ENCODE measurements around the gene SAFB2.

DNA sequence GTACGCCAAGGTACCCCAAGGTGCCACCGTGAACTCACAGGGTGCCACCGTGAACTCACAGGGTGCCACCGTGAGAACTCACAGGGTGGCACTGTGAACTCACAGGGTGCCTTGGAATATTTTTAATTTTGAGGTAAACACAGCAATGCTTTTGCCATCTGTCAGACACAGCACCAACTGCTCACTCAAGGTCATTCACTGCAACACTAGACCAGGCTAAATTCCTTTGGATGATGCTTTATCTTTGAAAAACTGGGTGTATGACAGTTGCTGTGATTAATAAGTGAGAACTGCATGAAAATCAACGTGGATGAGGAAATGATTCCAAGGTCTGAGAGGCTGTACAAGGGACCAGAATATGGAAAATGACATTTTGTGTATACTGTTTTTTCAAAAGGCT is 18.9 kb downstream of the SAFB2 start:
- TF ChIP-seq POLR2A (IDR thresholded peaks at IDR 0.05) (no peak), CTCF (IDR thresholded peaks at IDR 0.05) (no peak)
